Panc1 (cell line): ENCODE results near the gene FBN1. TPM values are rescaled to one million over a fixed set of nuclear protein-coding genes. Genes with fewer than 3 reads are reported as not detected.

ENCODE experiments used
- ATAC-seq: fragments of 200-7000 bp; cut with Tn5 transposase; 2 replicates; pipeline ENCODE4 v1.9.1; 2020; ENCODE audit warnings: mild to moderate bottlenecking, moderate library complexity
- BruUV-seq: library from RNA; stranded (reverse); fragments of 400-500 nt; replicated peaks from 2 replicates; lab custom pipeline; 2021; lab: Mats Ljungman, UMichigan
- CTCF ChIA-PET: fragments of 300-600 bp; sonication (Branson Sonifier 250); formaldehyde crosslinking; loops from one replicate; lab custom pipeline; 2022; ENCODE audit warnings: antibody characterized with exemption; lab: Charles Lee
- POLR2A ChIA-PET: fragments of 300-600 bp; sonication (Branson Sonifier 250); formaldehyde crosslinking; loops from one replicate; lab custom pipeline; 2022; ENCODE audit warnings: antibody characterized with exemption; lab: Charles Lee
- DNase-seq: peaks from one replicate; pipeline ENCODE4 v3.0.0-alpha.2; 2010; ENCODE audit warnings: low read depth, low spot score
- H3K27ac ChIP-seq: 2 replicates; pipeline ENCODE4 v1.5.1; 2011; ENCODE audit warnings: mild to moderate bottlenecking, low read length, inconsistent platforms
- H3K27me3 ChIP-seq: fragments of 200-500 bp; sonication (Bioruptor generic); 2 replicates; pipeline ENCODE4 v1.6.0; 2014; ENCODE audit warnings: low read length, inconsistent platforms; ENCODE audit not compliant: control insufficient read depth, insufficient read depth
- H3K36me3 ChIP-seq: fragments of 200-500 bp; sonication (Bioruptor generic); 2 replicates; pipeline ENCODE4 v1.5.1; 2014; ENCODE audit warnings: inconsistent platforms, mild to moderate bottlenecking, low read length, moderate library complexity; ENCODE audit not compliant: control insufficient read depth, insufficient read depth
- H3K4me1 ChIP-seq: 2 replicates; pipeline ENCODE4 v1.5.1; 2011; ENCODE audit warnings: inconsistent platforms, mild to moderate bottlenecking, low read length, moderate library complexity; ENCODE audit not compliant: control insufficient read depth, insufficient read depth
- H3K4me3 ChIP-seq, 2 experiments: 2 replicates each; pipeline ENCODE4 v1.5.1; 2011 to 2012; ENCODE audit warnings: low read depth in 2 of 2, low read length in 2 of 2, mild to moderate bottlenecking in 2 of 2, inconsistent platforms in 1 of 2, moderate library complexity in 1 of 2
- H3K9me3 ChIP-seq: fragments of 200-500 bp; sonication (Bioruptor generic); 2 replicates; pipeline ENCODE4 v1.5.1; 2014; ENCODE audit warnings: low read depth, mild to moderate bottlenecking, inconsistent platforms, low read length, moderate library complexity; ENCODE audit not compliant: control insufficient read depth, insufficient read depth
- POLR2AphosphoS5 ChIP-seq: IDR thresholded peaks from 2 replicates; pipeline ENCODE4 v1.6.1; 2012; ENCODE audit warnings: mild to moderate bottlenecking, low read depth, low read length, moderate library complexity
- SIN3A ChIP-seq: IDR thresholded peaks from 2 replicates; pipeline ENCODE4 v1.6.1; 2012; ENCODE audit warnings: low read depth, mild to moderate bottlenecking, low read length, moderate library complexity, borderline replicate concordance; ENCODE audit not compliant: insufficient read depth
- TCF7L2 ChIP-seq: IDR thresholded peaks from 2 replicates; pipeline ENCODE4 v1.6.1; 2011; ENCODE audit warnings: mild to moderate bottlenecking, low read depth, low read length, inconsistent platforms
- in situ Hi-C: cut with HindIII; loops from 2 replicates; pipeline ENCODE4 v1.10.0; 2016; ENCODE audit warnings: low sequenced_read_pairs, low pct_unique_long_range_greater_than_20kb
- intact Hi-C: fragments of 100-400 bp; cut with micrococcal nuclease; formaldehyde crosslinking; loops from one replicate; pipeline ENCODE4 v1.10.0; 2022; ENCODE audit not compliant: unreplicated experiment
- total RNA-seq: library from RNA; stranded (reverse); gene quantifications from one replicate; pipeline ENCODE4 v1.2.1, GENCODE V29; 2021; ENCODE audit not compliant: unreplicated experiment
- TF ChIP-seq, protein P1 (sequence below): fragments of 450-650 bp; IDR thresholded peaks from 2 replicates; pipeline ENCODE4 v1.5.1; 2017; ENCODE audit warnings: mild to moderate bottlenecking
- TF ChIP-seq, protein P2 (sequence below), 2 experiments: IDR thresholded peaks; 2 replicates each; pipeline ENCODE4 v1.6.1; 2011 to 2012; ENCODE audit warnings: low read depth in 2 of 2, control low read depth in 1 of 2, low read length in 1 of 2, mild to moderate bottlenecking in 1 of 2, moderate library complexity in 1 of 2; ENCODE audit not compliant: insufficient read depth in 1 of 2

The FBN1 gene
- total RNA-seq, 1 experiment from 2014 or later, result 0.46 TPM

DNA sequence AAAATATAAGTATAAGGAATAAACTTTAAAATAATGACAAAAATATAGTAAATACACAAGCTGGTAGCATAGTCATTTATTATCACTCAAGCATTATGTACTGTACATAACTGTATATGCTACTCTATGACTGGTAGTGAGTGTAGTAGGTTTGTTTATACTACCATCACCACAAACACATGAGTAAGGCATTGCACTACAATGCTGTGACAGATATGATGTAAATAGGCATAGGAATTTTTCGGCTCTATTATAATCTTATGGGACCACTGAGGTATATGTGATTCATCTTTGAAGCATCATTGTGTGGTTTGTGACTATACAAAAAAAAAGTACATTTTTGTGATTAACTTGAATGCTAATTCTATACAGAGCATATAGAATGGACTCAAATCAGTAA, 35.3 kb upstream of the FBN1 start:
- CTCF ChIA-PET, result no interaction called here
- Histone ChIP-seq H3K4me3 (no peak overlapping the region), H3K27me3 (no peaks in the 10 kb centered on the region), H3K4me1 (no peaks in the 10 kb centered on the region), H3K9me3 (no peaks in the 10 kb centered on the region), H3K36me3 (no peaks in the 10 kb centered on the region), H3K27ac (no peak overlapping the region)
- POLR2A ChIA-PET, result interaction anchor here (0.6 kb wide), 1 partner anchor 15 kb away, joined by 4 read pairs; no protein-coding TSS in a partner anchor
- peak; percentile 68; the same call in 1 of the 2 replicates for ATAC-seq
- TF ChIP-seq, protein P1, sequence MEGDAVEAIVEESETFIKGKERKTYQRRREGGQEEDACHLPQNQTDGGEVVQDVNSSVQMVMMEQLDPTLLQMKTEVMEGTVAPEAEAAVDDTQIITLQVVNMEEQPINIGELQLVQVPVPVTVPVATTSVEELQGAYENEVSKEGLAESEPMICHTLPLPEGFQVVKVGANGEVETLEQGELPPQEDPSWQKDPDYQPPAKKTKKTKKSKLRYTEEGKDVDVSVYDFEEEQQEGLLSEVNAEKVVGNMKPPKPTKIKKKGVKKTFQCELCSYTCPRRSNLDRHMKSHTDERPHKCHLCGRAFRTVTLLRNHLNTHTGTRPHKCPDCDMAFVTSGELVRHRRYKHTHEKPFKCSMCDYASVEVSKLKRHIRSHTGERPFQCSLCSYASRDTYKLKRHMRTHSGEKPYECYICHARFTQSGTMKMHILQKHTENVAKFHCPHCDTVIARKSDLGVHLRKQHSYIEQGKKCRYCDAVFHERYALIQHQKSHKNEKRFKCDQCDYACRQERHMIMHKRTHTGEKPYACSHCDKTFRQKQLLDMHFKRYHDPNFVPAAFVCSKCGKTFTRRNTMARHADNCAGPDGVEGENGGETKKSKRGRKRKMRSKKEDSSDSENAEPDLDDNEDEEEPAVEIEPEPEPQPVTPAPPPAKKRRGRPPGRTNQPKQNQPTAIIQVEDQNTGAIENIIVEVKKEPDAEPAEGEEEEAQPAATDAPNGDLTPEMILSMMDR, result no peak
- TF ChIP-seq SIN3A (no peak), TCF7L2 (no peak), POLR2AphosphoS5 (no peak)
- TF ChIP-seq, protein P2, sequence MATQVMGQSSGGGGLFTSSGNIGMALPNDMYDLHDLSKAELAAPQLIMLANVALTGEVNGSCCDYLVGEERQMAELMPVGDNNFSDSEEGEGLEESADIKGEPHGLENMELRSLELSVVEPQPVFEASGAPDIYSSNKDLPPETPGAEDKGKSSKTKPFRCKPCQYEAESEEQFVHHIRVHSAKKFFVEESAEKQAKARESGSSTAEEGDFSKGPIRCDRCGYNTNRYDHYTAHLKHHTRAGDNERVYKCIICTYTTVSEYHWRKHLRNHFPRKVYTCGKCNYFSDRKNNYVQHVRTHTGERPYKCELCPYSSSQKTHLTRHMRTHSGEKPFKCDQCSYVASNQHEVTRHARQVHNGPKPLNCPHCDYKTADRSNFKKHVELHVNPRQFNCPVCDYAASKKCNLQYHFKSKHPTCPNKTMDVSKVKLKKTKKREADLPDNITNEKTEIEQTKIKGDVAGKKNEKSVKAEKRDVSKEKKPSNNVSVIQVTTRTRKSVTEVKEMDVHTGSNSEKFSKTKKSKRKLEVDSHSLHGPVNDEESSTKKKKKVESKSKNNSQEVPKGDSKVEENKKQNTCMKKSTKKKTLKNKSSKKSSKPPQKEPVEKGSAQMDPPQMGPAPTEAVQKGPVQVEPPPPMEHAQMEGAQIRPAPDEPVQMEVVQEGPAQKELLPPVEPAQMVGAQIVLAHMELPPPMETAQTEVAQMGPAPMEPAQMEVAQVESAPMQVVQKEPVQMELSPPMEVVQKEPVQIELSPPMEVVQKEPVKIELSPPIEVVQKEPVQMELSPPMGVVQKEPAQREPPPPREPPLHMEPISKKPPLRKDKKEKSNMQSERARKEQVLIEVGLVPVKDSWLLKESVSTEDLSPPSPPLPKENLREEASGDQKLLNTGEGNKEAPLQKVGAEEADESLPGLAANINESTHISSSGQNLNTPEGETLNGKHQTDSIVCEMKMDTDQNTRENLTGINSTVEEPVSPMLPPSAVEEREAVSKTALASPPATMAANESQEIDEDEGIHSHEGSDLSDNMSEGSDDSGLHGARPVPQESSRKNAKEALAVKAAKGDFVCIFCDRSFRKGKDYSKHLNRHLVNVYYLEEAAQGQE (IDR thresholded peaks at IDR 0.05; ENCODE audit: insufficient read depth in 1 of 2, low read depth in 2 of 2, low read length in 1 of 2), result no peak
- intact Hi-C loops, result no loop called here
- in situ Hi-C loops, result no loop called here
- no peak for DNase-seq
- BruUV-seq, result no TSS peak

DNA sequence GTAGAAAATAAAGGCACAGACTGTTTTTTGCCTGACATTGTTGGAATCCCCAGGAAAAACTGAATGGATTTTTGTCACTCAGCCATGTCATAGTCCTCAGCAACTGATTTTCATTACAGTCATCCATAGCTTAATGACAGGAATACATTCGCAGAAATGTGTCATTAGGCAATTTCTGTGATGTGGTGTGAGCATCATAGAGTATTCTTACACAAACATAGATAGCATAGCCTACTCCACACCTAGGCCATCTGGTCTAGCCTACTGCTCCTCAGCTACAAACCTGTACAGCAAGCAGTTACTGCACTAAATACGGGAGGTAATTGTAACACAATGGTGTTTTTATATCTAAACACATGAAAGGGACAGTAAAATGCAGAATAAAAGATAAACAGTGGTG, 34.4 kb upstream of the FBN1 start:
- ATAC-seq (no peak), DNase-seq (no peak)
- H3K4me3 ChIP-seq, result no peak overlapping the region
- no TSS peak for BruUV-seq
- ChIA-PET POLR2A (no interaction called here), CTCF (no interaction called here)
- H3K27me3 ChIP-seq, result no peaks in the 10 kb centered on the region
- intact Hi-C loops, result no loop called here
- no peaks in the 10 kb centered on the region for H3K9me3 ChIP-seq
- H3K27ac ChIP-seq, result no peak overlapping the region
- H3K36me3 ChIP-seq, result no peaks in the 10 kb centered on the region
- TF ChIP-seq, protein P2 (IDR thresholded peaks at IDR 0.05; ENCODE audit: insufficient read depth in 1 of 2, low read depth in 2 of 2, low read length in 1 of 2), result no peak
- TF ChIP-seq, protein P1, result no peak
- TF ChIP-seq TCF7L2 (no peak), SIN3A (no peak), POLR2AphosphoS5 (no peak)
- in situ Hi-C loops, result no loop called here
- no peaks in the 10 kb centered on the region for H3K4me1 ChIP-seq
